CD4-positive, alpha-beta T cell treated with Interleukin-2 at 100 ng/mL for 4 hours (primary cell): ENCODE measurements around the gene HOXA3.

Source experiments
- DNase-seq: peaks from one replicate; pipeline ENCODE4 v3.0.0-alpha.2; 2020; ENCODE audit warnings: low spot score

Gene HOXA3

GRCh38 chr7:27151931-27152815 lies at the start of gene HOXA3:
TSS of gene HOXA3 (minus strand) at chr7:27152583. CDS start at chr7:27110640, 41,943 bp downstream.
- DNase-seq, result no peak

GRCh38 chr7:27201580-27202017 lies 49.2 kb upstream of the HOXA3 start:
- no peak for DNase-seq

DNA sequence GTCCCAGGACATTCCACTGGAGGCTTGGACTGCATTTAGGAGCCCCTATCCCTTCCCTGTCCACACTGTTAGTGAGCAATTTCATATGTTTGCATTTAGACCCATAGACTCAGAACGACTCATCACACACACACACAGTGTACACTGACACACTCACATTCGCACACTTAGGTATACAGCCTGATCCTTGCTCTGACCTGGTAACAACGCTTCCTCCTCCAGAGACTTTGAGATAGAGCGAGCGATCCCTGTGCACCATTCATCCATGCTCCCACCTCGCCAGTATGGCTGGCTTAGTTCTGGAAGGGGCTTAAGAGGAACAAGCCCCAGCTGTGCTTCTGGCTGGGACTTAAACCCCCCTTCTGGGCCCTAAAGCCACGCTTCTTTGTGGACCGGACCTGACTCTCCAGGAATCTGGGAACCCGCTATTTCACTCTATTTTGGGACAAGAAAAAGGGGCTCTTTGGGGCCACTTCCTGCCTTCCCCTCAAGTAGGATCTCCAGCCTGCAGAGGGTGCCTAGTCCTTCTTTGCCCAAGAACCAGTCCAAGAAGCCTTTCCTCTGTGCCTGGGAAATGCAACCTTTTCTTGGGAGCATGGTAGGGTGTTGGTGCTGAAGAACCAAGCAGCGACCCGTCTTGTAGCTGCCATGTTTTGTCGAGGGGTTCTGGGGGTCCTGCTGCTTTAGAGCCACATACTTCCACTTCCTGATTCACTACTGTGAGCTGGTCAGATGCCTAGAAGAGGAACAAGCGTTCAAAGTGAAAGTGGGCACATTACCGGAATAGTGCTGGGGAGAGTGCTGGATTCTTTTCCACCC lies 48.6 kb upstream of the HOXA3 start:
- no peak for DNase-seq

DNA sequence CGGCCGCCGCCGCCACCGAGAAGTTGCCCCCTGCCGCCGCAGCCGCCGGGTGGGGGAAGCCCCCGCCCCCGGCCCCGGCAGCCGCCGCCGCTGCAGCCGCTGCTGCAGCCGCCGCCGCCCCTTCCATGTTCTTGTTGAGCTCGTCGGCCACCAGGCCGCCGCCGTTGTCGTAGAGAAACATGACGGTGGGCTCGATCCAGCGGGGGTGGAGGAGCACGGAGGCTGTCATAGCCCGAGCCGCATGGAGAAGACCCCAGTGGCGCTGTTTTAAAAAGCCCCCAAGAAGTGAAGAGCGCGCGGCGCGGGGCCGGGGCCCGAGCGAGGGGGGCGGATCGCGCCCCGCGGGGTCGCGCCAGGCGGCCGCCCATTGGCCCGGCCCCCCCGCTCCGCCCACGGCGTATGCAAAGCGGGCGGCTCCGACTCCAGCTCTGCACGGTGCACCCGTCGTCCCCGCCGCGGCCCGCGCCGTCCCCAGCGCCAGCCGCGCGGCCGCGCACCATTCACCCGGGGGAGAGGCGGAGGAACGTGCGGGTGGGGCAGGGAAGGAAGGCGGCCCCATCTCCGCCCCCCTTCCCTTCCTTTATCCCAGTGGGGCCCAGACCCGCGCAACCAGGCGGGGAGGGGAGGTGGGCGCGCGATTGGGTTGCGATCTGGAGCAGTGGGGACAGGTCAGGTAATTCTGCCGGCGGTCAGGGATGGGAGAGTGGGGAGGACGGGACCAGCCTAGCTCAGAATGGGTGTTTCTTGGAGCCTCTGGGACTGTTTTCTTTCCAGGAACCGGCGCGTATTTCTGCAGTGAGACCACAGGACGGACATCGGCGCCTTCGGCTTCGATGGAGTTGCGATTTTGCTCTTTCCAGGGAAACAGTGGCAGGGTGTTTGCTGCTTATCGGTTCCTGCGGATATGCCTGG lies 47.7 kb upstream of the HOXA3 start, which contains the start of gene HOXA13:
Gene HOXA13, minus strand, starts transcription at position 243 of the 912 bp plus-strand sequence. Its CDS starts 14 bp downstream, at position 229.
- DNase-seq, result no peak

DNA sequence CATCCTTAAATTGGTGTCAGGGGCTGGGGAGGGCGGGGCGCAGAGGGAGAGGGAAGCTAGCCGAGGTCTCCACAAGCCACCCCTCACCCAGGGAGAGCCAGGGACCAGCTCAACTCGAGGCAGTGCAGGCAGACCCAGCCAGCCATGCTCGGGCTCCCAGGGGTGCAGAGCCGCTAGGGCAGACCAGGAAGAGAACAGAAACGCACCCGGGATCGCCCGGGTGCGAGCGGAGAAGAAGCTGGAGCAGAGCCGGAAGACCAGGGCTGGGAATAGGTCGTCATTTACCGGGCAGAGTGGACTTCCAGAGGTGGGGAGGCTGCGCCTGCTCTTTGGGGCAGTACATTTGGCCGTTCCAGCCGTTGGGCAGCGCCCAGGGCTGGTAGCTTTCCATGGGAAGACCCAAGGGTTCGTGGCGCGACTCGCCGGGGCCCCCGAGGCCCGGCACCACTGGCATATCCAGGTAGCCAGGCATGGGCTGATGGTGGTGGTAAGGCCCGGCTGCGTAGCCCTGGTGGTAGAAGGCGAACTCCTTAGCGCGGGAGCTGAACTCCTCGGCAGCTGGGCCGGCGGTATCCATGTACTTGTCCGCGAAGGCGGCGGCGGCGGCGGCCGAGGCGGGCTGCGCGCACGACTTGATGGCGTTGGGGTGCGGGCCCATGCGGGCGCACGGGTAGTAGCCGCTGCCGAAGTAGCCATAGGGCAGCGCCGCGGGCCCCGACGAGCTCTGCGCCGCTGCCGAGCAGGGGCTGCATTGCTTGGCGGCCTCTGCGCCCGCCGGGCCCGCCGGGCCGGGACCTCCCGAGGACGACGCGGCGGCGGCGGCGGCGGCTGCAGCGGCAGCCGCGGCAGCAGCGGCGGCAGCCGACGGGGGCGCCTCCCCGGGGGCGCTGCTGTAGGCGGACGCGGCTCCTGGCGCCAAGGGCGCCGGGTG lies 46.8 kb upstream of the HOXA3 start:
- no peak for DNase-seq

GRCh38 chr7:27198138-27198841 lies 45.9 kb upstream of the HOXA3 start:
- DNase-seq, result no peak

GRCh38 chr7:27197137-27198042 lies 45.0 kb upstream of the HOXA3 start:
- no peak for DNase-seq

DNA sequence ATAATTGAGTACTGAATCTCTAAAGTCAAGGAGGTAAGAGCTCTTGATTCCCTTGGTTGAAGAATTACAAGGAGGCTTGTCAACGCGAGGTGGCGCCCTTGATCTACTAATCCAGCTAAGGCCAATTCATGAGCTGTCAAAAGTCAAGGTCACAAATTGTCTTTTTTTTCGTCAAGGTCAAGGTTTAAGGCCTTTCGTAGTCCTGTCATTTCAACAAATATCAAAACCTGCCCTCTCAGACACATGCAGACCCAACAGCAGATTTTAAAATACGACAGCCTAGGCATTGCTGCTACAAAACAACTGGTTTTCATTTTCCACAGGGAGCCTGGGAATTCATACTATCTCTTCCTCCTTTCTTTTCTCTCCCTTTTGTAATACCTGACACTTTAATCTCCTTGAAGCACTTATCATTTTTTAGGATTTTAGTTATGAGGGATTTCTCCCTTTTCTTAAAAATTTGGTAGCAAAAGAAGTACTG lies 43.9 kb upstream of the HOXA3 start:
- peak; percentile 81 for DNase-seq

- DNase-seq, result no peak
Measured at GRCh38 chr7:27194686-27195379, 42.5 kb upstream of the HOXA3 start.

DNA sequence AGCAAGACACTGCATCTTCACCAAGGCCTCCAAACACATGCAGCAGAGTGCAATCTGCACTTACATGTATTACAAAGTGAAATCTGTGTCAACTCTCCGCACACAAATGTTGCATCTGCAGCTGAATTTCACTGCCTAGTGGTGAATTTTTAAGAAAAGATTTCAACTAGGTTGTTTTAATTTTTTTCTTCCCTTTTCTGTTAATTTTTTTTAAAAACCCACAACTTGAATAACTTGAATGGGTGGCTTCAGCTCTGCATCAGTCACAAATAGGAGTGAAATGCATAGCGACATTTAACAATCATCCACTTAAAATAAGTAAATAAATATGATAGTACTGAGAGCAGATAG lies 41.6 kb upstream of the HOXA3 start:
- no peak for DNase-seq

DNA sequence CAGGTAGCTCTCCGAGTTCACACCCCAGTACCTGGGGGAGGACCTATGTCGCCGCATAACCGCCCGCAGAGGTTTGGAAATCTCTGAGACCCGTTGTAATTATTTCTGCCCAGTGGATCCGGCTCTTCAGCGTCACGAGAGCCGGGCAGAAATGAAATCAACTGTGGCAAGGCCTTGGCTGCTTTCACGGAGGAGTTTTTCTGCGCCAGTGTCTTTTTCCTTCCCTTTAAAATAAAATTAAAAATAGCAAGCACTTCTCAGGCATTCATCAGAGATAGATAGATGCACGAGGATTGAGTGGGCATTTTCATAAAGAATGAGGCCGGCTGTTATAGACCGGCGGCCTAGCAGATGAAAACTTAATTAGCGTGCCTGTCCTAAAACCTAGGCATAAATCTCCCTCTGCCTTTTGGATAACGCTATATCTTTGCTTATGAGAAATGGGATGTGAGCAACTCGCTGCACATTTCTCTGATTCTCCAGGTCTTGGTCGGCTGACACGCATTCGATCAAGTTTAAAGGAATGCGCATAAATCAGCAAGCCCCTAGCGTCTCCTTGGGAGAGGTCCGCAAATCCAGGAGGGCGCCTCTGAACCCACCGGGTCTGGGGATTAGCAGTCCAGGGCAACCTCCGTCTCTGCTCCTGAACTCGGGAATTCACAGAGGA lies 41.1 kb upstream of the HOXA3 start:
- DNase-seq, result no peak

DNA sequence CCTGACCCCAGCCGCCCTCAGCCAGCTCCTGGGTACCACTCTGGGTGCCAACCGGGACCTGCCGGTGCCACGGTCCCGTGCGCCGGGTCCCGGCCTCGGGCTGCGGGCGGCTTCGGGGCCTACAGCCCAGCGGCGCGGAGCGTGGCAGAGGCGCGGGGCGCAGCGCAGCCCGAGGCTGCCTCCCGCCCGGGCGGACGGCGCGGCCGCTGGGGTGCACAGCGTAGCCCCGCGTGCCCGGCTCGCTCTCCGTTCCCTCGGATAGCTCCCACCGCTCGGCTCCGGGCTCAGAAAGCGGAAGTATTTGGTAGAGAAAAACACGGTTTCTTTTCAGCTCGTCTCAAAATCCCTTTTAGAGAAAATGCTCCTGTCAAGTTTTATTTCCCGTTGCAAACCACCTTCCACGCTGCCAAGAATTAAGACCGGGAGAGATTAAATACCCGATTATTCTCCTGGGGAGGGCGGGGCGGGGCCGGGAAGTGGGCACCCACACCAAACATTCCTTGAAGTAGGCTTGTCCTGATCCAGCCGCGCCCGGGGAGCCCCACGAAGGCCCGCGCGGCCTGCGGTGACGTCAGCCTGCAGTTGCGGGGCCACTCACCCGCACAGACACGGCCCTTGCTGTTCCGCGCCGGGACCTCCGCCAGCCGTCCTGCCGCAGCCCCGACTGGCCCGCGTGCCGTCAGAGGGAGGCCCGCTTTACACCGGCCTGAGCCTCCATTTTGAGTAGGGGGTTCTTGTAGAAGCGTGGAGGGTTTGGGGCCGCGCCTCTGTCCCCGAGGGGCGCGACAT lies 40.4 kb upstream of the HOXA3 start:
- DNase-seq, result no peak

DNA sequence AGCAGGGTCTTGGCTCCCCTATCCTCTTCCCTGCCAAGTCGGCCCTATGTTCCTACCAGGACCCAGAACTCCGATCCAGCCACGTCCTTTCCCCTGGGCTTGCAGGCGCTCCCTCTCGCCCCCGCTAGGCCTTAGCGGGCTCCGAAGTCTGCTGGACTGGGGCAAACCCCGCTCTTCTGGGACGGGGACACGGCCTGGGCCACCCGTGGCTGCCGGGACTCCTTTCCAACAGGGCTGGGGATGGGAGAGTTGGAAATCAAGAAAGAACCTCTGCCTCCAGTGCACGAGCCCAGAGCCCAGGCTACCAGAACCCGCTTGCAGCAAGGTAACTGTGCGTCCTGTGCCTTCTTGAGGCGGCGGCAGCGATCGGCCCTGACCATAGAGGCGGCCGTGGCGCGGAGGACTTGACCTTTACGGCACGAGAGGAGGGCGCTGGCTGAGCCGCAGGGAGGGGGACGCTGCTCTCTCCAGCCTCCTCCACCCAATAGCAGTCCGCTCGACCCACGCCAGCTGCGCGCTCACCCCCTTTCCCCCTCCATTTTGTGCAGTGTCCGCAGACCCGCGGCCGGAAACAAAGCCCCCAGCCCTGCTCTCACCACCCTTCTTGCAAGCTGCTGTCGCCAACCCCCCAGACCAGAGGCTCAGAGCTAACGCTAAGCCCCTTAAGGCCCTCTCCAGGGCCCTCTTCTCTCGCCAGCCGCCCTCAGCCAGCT lies 39.6 kb upstream of the HOXA3 start:
- no peak for DNase-seq

DNA sequence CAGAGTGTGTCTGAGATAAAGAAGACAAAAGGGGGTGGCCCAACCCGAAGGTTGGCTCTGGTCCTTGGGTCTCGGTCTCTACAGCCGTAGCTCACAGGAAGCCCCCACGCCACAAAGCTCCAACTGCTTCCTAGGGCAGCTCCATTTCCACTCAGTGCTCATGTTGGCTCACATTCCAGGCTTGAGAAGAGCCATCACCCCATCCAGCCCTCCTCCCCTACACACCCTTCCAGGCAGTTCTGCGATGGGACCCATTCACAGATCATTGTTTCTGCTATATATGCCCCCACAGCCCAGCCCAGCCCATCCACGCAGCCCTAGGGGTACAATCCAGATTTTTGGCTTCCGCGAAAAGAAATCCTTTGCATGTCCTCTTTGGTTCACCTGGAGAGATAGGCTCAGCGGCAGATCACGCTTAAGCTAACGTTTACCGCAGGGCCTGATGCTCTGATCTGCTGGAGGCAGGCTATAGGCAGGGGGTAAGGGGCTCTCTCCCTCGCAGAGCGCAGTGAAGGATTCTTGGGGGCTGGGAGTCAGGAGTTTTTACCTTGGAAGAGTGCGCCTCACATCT lies 38.9 kb upstream of the HOXA3 start:
- no peak for DNase-seq

DNA sequence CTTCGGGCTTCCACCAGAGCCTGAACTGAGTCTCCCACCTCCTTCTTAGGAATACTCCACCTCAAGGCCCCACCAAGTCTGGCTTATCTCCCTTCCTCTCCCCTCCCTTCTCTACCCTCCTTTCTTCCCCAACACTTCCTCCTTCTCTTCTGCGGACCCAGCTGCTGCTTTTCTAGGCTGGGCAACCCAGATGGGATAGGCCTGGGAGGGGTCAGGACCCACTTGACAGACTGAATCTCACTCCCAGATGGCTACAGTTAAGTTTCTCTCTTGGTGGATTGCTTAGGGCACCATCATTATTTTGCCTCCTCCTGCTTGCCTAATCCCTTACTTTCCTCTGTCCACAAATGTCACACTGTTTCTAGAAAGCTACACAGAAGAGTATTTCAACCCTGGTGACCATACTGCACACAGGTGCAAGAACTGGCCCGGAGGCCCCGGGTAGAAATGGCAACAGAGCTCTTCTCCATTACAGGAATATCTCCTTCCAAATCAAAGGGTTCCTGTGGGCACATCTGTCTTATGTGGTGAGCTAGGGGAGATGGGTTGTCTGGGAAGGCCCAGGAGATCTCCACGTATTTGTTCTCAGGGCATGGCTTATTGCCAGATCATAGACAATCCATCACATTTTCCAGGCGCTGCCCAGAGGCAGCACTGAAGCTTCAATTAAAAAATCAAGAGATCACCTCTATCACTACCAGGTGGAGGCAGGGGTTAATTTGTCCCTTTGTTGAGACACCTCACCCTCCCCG lies 37.8 kb upstream of the HOXA3 start:
- DNase-seq, result no peak
